ENCODE results near the gene BCR.

The BCR gene

DNA sequence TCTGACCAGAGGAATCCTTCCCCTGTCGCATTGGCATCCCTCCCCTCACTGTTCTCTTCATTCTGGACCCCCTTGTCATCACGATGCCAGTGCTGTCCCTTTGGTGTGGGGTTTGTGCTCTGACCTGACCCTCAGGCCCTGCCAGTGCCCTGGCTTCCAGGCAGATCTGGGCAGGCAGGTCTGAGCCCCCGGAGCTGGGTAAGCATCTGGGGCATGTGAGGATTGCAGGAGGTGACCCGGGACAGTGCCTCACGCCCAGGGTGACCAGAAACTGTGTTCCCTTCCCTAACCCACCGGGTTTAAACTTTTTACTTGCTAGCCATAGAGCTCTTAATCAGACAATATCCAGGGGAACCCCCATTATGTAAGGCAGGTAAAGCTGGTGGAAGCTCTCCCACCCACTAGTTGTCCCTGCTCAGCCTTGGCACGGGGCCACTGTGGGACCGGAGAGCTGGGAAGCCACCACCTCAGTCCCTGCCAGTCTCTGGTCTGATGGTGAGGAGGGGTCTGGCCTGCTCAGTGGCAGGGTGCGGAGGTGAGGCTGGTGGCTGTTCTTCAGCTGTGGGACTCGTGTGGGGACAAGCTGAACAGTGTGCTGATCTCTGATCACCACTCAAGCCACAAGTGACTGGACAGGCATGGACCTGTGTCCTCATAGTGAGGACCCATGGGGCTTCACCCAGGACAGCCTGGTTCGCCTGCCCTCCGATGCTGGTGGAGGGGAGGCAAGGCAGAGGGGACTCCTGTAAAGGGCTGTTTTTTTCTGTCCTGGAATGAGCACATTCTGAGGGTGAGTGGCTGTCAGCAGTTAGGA, 38.0 kb downstream of the BCR start:
- DNase-seq = no peak

DNA sequence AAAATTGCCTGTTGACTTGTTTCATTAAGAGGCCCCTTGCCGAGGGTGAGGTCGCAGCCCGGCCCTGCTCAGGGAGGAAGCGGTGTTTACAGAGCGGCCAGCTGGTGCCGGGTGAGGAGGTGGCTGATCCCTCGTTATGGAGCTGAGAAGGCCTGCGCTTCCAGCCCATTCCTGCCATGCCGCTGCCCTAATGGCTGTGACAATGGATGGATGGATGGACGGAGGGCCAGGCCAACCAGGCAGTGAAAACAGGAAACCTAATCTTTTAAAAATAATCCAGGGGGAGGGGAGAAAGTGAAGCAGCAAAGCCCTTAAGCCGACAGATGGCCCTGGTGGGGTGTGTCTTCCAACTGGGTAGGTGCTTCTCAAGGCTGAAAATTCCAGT, 38.5 kb downstream of the BCR start:
- DNase-seq = peak in 1 of 14 donors; percentile 58

DNA sequence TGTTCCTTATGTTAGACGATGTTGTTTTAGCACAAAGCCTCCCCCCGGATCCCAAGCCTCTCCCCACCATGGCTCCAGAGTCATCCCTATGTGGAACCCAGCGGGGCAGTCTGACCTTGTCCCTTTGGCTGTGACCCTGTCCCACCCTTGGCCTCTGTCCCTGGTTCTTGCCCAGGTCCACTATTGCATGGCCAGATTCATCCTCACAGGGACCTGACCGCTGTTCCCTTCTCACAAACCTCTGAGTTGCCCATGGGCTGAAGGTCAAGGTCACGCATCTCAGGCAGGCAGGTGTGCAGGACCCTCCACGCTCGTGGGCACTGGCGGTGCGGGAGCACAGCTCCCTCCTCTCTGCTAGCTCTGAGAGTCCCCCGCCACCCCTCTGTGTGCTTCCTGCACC, 39.0 kb downstream of the BCR start:
- DNase-seq = no peak

DNA sequence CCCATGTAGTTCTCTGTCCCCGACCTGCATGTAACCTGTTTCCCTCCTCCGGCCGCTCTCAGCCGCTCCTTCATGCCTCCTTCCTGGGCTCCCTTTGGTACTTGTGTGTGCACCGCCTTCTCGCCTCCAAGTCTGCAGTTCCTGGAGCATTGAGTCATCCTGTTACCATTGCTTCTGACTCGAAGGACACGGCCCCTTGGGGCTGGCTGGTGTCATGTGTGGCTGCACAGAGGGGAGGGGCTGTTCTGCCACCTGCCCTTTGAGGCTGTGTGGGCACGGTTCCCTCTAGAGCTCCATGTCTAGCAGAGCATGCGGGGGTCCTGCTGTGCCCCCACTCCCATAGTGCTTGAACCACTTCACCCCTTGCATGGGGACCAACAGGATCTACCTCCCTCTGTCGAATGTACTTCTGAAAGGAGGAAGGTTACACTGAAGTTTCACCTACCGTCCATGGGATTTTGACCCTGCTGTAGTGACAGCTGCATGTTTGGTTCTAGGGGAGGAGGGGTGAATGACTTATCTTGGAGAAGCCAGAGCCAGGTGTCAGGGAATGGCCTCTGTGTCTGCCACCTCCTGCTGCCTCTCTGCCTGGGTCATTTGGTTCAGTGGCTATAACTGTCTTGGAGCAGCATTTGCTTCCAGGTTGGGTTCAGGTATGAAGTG, 39.6 kb downstream of the BCR start:
- DNase-seq = peak in 1 of 14 donors; percentile 62

DNA sequence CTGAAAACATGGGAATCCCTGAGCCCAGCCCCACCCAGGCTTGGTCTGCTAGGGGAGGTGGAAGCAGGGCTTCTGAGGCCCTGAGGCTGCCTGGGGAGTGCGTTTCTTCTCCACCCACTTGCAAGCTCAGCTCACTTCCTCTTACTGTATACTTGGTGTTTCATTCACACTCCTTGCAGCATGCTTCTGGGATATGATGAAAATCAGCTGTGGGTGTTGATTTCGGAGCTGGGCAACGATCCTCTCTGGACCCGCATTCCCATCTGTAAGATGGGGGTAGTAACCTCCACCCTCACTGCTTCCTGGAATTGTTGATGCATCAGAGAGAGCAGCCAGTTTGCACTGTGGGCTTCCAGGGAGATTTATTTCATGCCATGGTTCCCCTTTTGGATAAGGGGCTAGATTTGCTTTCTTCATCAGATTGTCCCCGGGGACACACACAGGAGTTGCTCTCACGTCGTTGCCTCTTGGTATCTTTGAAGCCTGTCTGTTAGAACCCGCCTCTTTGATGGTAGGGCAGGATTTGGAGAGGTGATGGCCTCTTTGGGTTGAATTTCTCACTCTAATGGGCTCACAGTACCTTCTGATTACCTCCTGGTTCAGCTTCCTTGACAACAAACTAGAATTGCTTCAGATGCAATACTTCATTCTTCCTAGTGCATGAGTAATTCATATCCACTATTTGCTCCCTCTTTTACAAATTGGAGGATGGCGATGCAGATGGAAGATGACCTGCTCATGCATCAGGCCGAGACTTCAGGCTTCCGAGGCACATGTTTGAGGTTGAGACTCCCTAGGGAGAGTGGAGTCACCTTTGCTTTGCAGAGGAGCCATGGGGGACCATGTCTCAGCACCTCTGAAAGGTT, 40.4 kb downstream of the BCR start:
- DNase-seq = no peak

DNA sequence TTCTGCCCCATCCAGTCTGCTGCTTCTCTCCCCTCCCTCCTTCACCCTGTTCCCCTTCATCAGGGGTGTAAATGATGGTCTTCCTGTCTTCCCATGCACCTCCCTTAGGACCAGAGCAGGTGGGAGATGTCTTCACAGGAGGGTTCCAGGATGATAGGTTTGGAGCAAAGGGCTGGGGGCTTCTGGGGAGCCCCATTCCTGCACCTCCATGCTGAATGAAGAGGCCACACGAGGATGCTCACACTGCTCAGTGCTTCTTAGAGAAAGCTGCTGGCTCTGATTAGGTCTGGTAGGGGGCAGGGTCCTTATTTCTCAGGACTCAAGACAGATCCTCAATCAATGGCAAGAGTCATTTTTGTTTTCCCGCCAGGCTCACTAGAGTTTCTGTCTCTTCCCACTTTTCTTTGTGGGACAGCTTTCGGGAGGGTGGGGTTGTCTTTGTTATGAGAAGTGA, 41.1 kb downstream of the BCR start:
- DNase-seq = no peak

DNA sequence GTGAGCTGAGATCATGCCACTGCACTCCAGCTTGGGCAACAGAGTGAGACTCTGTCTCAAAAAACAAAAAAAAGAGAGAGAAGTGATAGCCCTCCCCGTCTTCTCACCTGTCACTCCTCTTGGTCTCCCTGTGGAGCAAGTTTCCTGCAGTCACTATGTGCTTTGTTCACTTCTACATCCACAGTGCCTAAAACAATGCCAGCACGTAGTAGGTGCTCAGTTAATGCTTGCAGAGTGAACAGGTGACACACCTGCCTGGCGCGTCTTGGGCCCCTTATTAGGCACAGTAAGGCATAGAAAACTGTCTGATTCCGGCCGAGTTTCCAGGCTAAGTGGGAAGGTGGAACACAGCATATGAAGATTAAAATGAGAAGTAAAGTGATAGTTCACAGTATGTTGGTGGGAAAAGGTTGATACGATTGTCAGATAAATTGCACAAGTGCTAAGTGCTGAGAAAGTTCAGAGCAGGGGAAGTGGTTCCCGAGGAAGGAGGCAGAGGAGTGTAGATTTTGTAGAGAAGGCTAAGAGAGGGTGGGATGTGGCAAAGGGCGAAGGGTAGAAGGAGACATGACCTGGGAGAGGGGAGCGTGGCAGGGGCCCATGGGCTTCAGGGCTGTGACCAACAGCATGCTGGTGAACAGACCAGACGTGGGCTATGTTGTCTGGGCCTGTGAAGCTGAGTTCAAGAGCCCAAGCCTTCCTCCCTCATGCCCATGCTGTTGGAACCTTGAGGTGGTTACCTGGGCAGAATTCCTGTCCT, 41.9 kb downstream of the BCR start:
- no peak for DNase-seq

DNA sequence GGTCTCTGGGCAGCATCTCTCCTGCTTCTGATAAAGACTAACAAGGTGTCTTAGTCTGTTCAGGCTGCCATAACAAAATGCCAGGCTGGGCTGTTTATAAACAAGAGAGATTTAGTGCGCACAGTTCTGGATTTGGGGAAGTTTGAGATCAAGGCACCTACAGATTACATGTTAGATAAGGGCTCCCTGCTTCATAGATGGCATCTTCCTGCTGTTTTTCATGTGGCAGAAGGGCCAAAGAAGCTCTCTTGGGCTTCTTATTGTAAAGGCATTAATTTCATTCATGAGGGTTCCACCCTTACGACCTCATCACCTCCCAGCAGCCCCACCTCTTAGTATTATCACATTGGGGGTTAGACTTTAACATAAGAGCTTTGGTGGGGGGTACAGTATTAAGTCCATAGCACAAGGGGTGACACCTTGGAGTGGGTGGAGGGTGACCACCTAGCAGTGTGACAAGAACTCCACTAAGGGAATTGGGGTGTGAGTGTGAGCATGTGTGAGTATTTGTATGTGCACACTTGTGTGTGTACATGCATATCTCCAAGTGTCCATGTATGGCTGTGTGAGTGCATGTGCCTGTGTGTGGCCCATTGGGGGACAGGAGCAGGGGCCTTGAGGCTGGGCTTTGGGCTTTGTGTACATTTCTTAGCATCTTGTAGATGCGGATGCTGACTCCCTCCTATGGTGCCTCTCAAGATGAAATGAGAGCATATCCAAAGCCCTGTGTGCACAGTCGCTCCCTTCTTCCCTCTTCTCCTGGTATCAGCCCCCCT, 42.7 kb downstream of the BCR start:
- DNase-seq = no peak

DNA sequence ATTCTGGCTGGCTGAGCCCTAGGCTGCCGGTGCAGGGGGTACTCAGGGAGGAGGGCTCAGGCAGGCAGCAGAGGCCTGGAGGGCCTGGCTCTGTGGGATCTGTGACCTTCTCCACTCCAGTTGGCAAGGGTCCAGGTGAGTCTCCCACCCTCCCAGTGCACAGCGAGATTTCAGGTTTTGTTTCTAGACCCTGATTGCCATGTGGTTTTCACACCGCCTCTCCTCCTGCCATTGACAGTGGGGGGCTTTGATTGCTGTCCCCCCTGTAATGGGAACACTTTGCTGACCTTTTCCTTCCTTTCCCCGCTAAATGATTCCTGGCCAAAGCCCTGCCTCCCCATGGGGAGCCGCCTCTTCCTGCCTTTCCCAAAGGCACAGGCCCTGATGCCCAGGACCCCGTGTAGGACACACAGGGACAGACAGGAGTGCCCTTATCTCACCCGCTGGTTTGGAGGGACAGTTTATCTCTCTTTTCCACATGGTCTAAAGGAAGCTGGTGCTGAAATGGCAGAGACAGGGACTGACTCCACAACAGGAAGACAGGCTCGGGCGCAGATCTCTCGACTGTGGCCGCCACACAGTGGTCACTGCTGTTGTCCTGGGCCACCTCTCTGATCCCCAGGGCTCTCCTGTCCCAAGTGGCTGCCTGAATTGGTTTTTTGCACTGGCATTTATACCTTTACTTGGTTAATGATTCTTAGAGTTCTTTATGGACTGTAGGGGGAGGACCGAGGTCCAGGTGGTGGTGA, 43.4 kb downstream of the BCR start:
- no peak for DNase-seq

DNA sequence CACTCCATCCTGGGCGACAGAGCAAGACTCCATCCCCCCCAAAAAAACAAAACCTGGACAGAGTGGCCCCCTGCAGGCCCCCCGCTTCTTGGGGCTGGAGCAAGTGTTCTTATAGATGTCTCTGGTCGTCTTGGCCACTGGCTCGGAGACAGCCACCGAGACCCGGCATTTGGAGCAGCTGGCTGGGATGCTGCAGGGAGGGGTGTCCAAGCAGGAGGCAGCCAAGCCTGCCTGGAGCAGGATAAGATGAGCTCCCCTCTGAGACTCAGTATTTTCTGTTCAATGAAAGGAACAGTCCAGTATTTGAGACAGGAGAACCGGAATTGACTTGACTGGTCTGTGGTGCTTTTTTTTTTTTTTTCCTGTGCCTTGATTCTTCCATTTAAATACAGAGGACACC, 44.5 kb downstream of the BCR start:
- no peak for DNase-seq

DNA sequence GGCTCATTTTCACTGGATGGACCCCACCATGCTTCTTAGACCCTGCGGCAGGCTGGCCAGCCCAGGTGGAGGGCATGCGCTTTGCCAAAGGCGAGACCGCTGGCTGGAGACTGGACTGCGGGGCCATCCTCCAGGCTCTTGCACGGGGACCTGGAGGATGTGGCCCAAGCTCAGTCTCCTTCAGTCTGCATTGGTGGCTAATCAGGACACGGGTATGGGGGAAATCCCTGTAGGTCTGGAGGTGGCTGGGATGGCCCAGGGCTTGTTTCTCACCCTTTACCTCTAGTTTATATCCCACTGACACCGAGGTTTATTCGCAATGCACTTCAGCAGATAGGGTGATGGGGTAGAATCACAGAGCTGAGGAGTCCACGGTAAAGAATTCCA, 45.0 kb downstream of the BCR start:
- DNase-seq = no peak

DNA sequence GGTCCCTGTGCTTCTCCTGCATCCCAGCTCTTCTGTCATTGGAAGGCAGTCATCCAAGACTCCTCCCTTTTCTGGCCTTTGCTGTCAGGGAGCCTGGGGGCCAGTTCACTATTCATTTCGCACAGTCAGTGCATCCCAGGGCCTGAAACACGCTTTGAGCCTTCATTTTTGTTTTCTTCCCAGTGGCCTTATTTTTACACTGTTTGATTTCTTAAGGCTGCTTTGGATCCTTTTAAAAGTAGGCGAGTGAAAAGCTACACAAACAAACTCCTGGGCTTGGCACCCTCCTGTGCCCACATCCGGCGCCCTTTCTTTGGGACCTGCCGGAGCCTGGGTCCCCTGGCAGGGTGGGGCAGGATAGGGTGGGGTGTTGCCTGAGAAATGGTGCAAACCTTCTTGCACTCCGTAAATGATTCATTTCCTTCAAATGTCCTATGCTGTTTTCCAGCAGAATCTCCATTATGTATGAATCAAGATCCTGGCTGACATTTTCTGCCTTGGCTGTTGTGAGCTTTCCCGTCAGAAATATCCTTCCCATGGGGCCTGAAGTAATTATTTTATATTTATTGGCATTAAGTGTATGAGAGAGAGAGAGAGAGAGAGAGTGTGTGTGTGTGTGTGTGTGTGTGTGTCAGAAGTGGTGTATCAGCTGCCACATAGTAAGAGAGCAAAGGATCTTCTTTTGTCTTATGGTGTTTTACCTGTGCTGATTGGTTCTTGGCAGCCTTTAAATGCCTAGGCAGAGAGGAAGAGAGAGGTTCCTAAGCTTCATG, 45.6 kb downstream of the BCR start:
- peak in 2 of 14 donors; percentile 8 to 46 for DNase-seq

DNA sequence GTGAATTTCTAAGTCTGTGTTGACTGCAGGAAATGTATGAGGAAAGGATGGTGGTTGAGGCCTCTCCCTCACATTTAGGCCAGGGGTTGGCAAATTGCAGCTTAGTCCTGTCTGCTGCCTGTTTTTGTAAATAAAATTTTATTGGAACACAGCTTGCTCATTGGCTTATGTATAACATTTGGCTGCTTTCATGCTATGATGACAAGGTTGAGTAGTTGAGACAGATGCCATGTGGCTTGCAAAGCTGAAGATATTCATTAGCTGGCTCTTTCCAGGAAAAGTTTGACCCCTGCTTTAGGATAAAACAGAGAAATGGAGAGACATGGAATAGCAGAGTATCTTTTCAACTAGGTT, 46.2 kb downstream of the BCR start:
- no peak for DNase-seq

DNA sequence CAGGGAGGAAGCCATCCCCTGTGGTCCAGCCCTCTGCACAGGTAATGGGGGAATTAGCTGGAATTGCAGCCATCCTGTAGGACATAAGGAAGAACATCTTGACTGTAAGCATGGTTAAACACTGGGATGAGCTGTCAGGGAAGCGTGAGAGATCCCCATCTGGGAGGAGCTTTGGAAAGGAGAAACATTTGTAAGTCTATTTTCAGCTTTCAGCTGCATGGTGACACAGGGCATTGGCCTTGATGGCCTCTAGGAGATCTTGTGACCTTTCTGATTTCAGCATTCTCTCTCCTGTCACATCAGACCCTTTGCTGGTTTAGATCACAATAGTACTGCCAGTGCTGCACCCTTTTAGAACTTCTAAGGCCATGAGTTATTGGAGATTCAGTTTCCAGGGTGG, 47.1 kb downstream of the BCR start:
- DNase-seq = no peak

DNA sequence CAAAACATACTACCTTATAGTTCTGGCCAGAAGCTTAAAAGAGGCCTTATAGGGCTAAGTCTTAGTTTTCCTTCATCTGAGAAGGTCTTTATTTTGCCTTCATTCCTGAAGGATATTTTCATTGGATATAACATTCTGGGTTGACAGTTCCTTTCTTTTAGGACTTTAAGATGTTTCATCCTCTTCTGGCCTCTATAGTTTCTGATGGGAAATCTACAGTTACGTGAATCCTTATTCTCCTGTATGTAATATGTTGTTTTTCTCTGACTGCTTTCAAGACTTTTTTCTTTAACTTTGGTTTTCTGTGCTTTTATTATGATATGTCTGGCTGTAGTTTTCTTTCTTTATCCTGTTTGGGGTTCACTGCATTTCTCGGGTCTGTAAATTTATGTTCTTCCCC, 48.2 kb downstream of the BCR start:
- DNase-seq = no peak

DNA sequence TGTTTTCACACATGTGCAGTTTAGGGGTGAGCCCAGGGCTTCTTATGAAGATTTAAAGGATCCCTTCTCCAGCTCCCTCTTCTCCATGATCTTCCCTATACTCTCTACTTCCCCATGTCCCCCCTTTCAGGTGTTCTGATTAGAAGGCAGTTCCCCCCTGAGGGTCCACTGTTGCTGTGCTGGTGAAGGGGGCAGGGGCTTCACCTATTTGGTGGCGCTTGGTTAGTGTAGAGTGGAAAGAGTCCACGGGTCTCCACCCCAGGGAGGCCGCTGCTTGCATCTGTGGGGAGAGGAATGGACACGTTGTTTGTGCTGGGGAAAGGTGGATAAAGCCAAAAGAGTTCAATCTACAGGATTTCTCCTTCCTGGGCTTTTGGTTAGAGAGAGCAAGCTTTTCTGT, 49.3 kb downstream of the BCR start:
- no peak for DNase-seq

DNA sequence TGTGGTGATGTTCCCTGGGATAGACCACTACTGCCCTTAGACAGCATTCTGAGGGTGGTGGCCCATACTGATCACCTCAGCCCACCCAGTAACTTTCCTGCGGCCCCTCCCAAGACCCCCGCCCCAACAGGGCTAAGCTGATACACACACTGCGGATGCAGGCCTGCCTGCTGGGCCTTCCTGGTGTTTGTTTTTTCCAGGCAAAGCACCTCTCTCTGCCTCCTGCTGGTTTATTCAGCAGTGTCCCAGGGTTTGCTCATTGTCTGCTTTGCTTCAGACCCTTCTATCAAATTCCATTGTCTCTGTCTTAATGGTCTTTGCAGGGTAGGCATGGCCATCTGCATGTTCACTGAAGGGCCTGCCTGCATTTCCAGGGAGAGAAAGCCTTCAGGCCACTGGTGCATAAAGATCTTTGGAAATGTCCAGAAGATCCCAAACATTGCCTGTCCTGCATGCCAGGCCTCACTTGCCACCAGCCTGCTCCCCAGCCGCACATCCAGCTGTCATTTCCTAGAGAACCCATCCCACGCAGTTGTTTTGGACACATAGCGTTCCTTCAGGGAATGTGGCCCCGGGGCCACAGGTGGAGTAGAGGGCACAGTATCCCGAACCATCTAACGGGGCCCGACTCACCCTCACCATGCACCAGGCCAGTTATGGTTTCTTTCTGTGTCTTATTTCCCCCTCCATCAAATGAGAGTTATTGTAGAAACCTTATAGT, 50.2 kb downstream of the BCR start:
- no peak for DNase-seq

DNA sequence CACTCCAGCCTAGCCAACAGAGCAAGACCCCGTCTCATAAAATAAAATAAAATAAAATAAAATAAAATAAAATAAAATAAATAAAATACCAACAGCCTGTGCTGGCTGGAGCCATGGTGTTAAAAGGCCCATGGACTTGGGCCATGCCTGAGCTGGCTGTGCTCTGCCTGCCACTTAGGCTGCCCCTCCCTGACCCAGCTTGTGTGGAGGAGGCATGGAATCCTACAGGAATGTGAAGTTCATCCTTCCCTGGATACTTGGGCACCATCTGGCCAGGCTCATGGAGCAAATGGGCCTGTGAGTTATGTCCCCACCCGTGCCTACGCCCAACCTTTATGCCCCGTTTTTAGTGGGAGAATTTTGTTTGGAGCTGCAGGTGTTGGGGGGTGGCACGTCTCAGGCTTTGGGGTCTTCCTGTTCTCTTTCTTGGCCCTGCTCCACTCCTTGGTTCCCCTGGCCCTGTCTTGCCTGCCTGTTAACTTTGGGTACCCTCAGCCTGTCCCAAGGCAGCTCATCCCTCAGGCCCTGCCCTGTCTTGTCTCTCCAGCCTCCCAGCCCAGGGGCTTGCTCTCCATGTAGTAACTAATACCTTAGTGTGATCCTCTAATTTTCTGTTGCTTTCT, 51.3 kb downstream of the BCR start:
- no peak for DNase-seq
